ENCODE measurements around the gene FANCC.

The FANCC gene

DNA sequence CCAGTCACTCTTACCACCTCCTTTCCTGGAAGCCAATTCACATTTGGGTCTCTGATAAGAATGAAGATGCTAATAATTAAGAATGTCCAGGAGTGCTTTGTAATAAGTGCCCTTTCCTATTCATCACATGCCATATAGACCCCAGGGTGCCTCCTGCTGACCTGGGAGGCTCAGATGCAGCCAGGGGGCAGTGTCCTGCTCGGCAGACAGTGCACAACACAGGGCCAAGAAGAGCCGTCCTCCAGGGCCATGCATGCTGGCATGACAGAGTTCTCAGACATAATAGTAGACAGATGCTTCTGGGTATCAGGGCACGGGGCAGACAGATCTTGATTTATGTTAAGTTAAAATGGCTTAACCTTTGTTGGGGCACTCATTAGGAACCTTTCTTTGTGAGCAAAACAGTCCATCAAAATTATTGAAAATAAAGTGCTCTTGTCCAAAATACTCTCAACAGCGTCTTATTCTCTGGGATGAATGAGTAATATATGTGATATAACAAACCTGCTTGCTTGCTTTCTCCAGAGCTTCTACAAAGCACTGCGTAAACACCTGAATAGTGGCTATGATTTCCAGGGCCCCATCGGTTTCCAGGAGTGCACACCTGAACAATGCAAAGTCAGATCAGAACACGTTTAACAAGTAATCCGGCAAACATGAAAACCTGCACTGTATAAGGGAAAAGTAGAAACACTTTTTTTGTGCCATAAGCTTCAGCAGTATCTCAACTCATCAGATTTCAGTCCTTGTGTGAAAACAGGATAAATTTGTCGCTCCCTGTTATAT is 192.7 kb downstream of the FANCC start:
- no peak for DNase-seq (ENCODE audit: low read depth in 2 of 2)

DNA sequence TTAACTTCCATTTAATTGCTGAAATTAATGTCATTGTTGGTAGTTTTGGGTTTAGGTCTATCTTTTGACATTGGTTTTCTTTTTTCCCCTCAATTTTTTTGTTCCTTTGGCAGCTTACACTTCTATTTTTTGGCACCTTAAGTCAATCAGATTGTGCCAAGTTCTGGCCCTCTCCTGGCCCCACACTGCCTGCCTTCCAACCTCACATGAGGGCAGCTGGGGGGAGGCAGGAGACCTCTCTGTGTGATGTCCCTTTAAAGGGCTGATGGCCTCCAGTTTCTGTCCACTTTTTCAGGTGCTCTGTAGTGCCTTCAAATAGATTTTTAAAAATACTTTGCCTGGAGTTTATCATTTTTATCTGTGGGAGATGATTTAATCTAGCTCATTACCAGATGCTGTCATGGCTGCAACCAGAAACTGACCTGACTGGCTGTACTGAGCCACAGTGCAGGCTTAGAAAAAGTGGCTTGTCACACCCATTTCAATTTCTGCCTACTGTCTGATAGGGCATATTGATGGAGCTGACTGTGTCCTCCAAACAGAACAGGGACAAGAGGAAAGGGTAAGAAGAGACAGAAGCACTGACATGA is 196.6 kb downstream of the FANCC start:
- no peak for DNase-seq (ENCODE audit: low read depth in 2 of 2)

DNA sequence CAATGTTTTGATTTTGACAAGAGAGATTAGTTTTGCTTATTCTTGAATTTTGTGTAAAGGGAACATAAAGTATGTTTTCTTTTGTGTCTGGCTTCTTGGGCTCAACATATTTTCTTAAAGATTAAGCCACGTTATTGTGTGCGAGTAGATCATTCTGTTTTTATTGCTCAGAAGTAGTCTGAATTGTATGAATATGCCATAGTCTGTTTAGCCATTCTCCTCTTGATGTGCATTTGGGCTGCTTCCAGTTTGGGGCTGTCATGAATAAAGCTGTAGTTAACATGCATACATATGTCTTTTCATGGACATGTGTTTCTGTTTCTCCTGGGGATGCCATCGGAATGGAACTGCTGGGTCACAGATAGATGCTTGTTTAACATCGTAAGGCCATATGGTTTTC is 198.9 kb downstream of the FANCC start:
- no peak for DNase-seq (ENCODE audit: low read depth in 2 of 2)

DNA sequence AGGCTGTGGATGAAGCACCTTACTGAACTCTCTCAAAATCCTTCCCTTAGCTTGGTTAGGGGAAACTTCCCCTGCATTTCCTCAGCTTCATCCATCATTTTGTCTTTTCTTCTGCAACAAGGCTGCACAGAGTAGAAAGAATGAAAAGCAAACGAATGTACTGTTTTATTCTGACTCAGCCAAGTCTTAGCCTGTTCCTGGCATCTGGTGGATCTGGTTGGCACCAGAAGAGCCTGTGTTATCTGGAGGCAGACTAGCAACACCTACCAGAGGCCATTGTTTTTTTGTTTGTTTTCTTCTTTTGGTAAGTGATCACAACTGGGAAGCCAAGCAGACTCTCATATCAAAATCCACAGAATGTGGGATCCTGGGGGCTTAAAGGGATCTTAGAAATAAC is 200.7 kb downstream of the FANCC start:
- DNase-seq (ENCODE audit: low read depth in 2 of 2) = no peak

DNA sequence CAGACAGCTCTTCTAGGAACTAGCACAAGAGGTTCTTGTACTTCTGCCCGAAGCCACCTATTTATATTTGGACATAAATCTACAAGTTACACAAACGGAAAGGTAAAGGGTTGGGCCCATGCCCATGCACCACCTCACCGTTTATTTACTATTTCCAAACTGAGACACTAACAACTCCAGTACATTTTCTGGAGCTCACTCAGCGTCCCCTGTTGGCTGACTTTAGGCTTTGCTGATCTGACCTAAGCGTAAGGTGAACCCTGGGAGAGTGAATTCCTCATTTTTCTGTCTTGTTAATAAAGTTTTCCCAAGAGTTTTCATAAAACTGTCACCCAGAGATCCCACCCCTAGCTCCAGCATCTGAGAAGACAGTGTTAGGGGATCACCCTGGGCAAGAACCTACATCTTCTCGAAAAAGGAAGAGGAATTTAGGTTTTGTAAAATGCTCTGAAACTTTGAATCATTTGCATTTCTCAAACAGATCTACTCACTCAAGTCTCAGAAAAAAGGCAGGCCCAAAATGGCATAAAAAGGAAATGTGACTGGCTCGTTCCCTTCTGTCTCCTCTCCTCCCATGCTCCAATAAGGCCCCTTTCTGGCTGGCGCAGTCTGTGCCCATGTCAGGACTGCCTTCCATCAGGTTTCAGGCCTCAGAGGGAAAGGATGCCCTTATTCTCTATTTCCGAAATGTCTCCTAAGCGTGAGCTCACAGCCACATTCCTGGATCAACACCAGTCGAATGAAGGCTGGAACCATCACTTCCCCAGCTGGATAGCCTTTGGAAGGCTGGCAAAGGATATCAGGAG is 201.3 kb downstream of the FANCC start:
- DNase-seq (ENCODE audit: low read depth in 2 of 2) = no peak

DNA sequence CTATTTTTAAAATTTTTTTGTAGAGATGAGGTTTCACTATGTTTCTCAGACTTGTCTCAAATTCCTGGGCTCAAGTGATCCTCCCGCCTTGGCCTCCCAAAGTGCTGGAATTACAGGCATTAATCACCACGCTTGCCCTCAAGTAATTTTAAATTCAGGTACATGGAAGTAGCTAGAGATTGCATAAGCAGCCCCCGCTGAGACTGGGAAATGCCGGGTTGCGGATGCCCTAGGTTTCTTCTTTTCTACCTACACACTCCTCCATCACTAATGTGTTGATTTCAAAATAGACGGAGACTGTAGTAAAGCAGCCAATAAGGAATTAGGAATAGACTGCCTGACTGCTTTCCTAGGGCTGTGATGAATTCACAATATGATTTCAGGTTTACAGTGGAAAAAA is 202.4 kb downstream of the FANCC start:
- DNase-seq (ENCODE audit: low read depth in 2 of 2) = no peak

DNA sequence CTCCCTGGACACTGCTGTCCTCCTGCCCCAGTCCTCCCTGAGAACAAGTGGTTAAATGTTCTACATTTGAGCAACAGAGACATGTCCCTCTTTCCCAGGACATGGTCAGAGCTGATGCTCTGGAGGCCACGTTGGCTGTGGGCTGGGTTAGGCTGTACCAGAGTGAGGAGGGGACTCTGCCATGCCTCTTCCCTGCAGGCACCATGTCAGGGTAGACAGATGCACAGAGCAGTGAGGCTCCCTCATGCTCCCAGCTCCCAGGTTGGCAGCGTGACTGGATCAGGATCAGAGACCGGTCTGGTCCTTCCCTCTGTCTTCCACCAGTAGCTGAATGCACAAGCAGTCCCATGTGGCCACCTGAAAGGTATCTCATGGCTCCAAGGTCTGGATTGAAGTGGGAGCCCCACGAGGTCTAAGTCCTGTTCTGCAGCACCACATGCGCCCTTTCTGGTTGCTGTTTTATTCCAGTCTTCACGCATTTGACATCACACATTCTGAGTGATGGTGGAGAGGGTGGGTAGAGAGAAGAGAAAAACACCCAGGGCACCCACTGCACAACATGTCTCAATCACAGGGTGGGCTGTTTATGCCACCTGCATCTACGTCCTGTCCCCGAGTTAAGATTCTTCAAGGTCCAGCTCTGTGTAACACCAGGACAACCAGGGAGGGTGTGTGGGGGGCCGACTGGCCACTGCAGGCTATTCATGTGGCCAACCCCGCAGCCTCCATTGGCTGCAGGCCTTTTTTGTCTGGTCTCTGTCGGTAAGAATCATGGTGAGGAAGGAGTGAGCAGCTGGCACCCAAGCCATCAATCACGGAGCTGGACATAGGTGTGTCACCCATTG is 204.9 kb downstream of the FANCC start:
- no peak for DNase-seq (ENCODE audit: low read depth in 2 of 2)

DNA sequence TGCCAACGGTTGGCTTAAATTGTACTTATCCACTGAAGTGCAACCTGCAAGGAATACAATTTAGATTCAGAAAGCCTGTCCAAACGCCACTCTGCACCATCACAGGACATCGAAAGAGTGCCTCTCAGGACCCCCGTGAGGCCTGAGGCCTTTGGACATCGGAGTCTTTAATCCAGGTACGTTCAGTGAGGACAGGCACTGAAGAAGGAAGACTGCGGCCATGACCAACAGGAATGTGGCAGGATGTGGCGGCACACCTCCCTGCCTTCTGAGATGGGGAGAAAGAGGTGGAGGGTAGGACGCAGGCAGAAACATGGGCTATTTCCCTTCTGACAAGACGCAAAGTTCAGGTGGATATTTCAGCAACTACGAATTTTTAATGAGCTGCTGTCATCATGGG is 205.8 kb downstream of the FANCC start:
- DNase-seq (ENCODE audit: low read depth in 2 of 2) = no peak

DNA sequence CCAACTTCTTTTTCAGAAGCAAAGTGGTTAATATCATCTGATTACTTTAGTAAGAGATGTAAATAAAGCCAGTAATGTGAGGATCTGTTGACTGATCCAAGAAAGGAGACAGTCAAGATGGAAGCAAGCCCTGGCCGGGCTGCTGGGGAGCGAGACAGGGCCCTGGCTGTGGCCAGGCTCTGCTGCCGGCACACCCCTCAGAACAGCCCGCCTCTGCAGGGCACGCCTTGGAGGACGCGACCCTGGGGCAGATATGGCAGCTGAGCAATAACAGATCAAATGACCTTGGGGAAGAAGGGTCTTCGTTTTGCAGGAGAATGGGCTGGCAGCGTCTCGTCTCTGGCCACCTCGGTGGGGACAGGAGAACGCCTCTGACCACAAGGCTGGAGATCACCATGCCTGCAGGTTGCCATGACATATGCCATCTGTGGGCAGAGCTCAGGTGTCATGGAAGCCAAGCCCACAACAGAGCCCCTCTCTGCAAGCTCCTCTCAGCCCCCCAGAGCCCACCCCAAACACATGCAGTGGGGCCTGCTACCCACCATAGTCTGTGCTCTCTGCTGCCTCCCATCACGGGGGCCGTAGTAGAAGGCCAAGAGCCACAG is 206.5 kb downstream of the FANCC start:
- DNase-seq (ENCODE audit: low read depth in 2 of 2) = no peak

DNA sequence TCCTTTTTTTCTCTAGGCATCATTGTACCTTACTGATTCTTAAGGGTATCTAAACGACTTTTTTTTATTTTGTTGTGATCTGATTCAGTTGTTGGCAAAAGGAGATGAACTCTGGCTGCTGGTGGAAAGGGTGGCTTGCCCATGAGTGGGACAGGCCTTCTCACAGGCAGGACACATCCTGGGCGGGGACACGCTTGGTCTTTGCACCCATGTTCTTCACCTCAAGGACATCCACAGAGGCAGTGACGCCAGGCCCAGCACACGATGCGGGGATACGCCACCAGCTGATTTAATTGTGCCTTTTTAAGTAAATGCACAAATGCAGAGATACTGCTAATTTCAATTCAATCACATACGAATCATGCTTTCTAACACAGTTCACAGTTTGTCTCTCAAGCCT is 208.1 kb downstream of the FANCC start:
- DNase-seq (ENCODE audit: low read depth in 2 of 2) = no peak

DNA sequence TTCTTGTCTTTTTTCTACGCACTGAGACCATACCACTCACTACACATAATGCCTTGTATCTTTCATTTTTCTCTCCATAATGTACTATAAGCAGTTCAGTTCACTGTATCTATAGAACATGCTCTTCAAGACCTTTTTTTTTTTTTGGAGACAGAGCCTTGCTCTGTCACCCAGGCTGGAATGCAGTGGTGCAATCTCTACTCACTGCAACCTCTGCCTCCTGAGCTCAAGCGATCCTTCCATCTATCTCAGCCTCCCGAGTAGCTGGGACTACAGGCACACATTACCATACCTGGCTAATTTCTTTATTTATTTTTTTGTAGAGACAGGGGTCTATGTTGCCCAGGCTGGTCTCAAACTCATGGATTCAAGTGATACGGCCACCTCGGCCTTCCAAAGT is 208.7 kb downstream of the FANCC start:
- DNase-seq (ENCODE audit: low read depth in 2 of 2) = no peak

DNA sequence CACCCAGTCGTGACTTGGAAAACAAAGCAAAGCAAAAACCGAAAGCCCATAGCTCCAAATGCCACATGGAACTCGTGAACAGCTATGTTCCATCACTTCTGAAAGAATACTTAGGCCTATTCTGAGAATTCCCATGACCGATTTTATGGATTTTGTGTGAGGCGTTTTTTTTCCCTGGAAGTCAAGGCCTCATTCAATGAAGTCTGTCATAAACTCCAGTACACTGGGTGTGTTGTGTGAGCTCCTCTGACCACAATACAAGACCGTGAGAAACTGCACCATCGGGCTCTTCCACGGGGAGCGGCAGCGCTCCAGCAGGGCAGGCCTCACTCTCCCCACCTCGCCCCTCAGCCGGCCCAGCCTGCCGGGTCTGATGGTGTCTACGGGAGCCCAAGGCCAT is 209.5 kb downstream of the FANCC start:
- DNase-seq (ENCODE audit: low read depth in 2 of 2) = no peak

DNA sequence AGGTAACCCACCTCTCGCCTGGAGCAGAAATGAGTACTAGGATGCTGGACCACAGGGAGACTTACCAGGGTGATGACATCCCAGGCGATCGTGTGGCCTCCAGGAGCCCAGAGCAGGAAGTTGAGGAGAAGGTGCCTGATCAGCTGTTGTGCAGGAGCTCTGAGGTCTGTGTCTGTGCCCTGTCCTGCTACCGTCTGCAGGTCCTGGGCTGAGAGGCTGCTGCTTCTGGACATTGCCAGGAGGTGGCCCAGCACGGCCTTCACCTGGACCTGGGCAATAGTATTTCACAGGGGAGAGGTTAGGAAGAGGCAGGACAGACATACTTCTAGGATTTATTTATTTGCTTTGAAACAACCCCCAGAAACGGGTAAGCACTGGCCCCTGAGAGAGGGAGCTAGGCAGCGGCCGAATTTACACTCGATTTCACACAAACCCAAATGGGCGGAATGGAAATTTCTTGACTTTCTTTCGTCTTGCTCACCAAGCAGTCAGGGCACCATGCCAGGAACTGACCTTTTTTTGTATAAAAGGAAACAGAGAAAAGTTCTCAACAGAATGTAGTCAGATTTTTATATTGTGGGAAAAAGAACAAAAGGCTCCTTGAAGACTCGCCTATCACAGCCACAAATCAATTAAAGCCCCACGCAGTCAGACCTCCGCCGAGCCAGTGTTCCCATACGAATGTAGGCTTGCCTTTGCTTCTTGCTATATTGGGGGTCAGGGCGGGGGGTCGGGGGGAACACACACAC is 210.3 kb downstream of the FANCC start:
- no peak for DNase-seq (ENCODE audit: low read depth in 2 of 2)

DNA sequence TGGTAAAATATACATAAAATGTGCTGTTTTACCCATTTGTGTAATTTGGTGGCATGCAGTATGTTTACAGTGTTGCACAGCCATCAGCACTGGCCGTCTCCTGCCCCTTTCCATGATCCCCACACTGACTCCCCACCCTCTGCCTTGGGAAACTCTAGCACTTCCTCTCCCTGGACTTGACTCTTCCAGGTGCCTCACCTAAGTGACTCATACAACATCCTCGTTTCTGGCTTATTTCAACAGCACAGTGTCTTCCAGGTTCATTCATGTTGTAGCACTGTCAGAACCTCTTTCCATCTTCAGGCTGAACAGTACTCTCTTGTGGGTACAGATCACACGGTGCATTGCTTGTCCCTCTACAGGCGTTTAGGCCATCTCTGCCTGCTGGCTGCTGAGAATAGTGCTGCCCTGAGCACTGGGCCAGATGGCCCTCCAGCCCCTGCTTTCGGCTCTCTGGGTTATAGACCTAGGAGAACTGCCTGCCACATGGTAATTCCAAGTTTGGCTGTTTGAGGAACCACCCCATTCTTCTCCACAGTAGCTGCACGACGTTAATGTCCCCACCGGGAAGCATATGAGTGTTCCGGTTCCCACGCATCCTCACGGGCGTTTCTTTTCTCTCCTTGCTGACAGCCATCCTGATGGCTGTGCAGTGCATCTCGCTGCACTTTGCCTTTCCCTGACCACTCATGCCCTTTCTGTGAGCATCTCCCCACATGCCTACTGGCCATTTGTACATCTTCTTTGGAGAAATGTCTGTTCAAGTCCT is 211.8 kb downstream of the FANCC start:
- no peak for DNase-seq (ENCODE audit: low read depth in 2 of 2)

DNA sequence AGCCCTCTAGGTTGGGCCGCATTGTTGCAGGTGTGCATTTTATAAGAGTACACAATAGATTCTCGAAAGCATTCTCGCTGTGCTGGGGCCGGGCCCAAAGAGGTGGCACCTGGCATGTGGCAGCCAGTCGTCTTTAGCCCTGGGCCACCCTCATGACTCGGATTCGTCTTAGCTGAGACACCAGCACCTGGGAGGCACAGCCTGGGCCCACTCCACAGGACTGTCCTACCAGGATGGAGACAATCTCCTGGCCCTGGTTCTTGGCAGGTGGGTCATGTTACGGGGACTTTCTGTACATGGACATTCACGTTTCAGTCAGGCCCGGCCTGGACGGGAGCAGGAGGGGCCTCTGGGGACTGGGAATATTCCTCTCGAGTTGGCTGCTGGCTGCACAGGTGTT is 212.5 kb downstream of the FANCC start:
- DNase-seq (ENCODE audit: low read depth in 2 of 2) = no peak

DNA sequence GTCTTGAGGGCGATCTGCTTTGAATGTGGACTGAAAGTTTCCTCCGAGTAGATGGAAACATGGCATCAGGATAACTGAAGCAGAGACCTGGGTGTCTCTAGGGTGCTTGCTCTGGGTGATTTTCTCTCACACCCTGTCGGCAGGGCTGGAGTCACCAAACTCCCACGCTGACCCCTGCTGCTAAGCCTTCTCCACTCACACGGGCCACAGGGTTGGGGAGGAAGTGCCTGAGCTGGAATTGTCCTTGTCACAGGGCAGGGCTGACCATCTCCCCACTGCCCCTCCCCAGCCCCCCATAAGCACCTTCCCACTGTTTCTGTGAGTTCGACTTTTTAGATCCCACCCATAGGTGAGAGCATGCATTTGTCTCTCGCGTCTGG is 212.9 kb downstream of the FANCC start:
- DNase-seq (ENCODE audit: low read depth in 2 of 2) = no peak

DNA sequence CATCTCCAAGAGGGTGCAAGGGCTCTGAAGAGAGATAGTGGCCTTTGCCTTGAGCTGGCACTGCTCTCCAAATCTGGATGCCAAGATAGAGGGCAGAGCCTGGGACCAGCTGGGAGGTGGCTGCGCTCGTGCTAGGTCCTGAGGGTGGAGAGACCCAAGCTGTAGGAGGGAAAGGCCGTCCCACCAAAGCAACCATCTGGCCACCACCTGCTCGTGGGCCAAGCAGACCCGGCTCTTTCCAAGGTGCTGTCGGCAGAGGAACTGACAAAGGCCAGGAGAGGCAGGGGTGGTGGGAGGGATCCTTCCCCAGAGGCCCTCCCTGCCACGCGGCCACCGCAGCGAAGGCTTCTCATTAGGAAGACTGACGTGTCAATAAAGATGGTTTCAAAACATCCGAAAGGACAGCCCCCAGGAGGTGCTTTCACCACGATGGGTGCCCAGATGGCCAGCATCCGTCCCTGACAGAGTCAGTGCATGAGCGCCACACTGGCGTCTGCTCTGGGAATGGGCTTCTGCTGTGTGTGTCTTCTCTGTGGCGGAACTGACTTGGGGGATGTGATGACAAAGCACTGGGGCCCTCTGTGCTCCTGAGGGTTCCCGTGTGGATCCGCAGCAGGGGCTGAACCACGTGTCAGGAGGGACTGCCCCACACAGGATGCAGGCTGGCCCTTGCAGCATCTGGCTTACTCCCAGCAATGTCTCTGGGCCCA is 213.5 kb downstream of the FANCC start:
- no peak for DNase-seq (ENCODE audit: low read depth in 2 of 2)

DNA sequence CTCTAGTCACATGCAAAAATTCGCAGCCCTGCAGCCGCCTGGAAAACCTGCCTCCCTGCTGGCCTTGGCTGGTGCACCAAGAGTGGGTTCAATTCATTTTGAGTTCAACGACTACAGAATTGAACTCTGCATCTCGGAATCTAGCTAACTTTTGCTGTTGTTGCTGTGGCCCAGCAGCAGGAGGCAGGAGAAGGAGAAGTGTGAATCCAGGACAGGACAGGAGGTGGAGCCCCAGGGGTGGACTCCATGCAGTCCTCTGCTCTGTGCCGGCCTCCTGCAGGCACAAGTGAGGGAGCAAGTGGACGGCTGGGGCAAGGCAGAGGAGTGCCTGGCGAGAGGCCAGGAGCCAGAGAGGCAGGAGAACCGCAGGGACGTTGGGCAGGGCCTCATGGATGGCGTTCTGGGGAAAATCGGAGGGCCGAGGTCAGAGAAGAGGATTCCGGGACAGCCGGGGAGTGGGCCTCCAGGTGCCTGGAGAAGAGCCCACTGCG is 214.2 kb downstream of the FANCC start:
- no peak for DNase-seq (ENCODE audit: low read depth in 2 of 2)

DNA sequence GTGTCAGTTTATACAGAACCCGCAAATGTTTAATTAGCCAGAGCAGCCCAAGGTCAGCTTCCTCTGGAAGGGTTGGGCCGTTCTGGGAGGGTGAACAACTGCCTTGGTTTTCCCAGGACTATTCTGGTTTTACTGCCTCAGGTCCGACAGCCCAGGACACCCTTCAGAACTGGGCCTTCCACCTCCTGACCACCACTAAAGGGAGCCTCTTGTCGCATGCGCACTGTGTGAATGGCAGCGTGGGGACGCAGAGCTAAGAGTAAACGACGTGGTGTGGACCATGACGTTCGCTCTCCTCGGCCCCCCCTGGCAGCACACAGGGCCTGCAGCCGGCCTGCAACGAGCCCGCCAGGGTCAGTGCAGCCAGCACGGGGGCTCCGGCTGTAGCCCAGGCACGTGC is 214.9 kb downstream of the FANCC start:
- no peak for DNase-seq (ENCODE audit: low read depth in 2 of 2)

All from stimulated activated CD4-positive, alpha-beta T cell treated with anti-CD3 and anti-CD28 coated beads, Interleukin-1b, Interleukin-23, amount 100 ng/mL, for 4 hours (primary cell).